Measurements from ENCODE around the gene LRRC53. TPM values are rescaled to one million over a fixed set of nuclear protein-coding genes. Genes with fewer than 3 reads are reported as not detected.

The LRRC53 gene
- total RNA-seq, 8 experiments from 2014 or later = 0.11 to 0.29 (median 0.18) TPM; not detected in 3

DNA sequence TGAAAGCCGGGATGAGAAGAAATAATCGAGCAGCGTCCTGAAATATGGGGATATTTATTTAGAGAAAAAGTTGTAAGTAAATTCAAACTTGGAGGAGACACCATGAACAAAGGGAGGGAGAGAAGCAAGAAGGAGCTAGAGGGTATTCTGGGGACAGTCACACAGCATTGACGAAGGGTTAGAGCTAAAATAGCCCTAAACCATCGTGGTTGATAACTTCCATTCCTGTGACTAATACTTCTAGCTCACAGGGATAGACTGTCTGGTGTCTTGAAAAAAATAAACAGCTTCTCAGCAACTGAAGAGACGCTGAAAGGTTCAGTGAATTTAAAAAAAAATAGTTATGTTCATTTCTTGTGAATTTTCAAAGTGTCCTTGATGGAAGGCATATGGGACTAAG lies 86.7 kb downstream of the LRRC53 start:
- H3K27ac ChIP-seq = no peak overlapping the region
- peaks cover 20 to 28% of the 10 kb centered on the region in 2 donors for H3K4me1 ChIP-seq (replicated peaks in 1 of 2)
- no peak for ATAC-seq (replicated peaks in 6 of 8)
- WGBS, 10 experiments = 13 to 98% (median 85%) methylated on average over 3 to 6 of the region's 6 CpGs; no CpG with 5 or more reads in 1 of the 10 experiments
- in situ Hi-C loops (cut with MboI; ENCODE audit: low pct_unique_long_range_greater_than_20kb in 2 of 9, low sequenced_read_pairs in 9 of 9, unreplicated experiment in 9 of 9) = no loop called here
- no peak overlapping the region for H3K4me3 ChIP-seq

GRCh38 chr1:74423471-74423870 lies 88.9 kb downstream of the LRRC53 start:
- no peak for ATAC-seq (replicated peaks in 6 of 8)
- Histone ChIP-seq H3K4me1 (replicated peaks in 1 of 2) (peaks cover 14 to 15% of the 10 kb centered on the region in 2 donors), H3K27ac (no peak overlapping the region), H3K4me3 (no peak overlapping the region)
- WGBS, 10 experiments = 23 to 100% (median 92%) methylated on average over 2 of the region's 2 CpGs
- in situ Hi-C loops (cut with MboI; ENCODE audit: low pct_unique_long_range_greater_than_20kb in 2 of 9, low sequenced_read_pairs in 9 of 9, unreplicated experiment in 9 of 9) = no loop called here

GRCh38 chr1:74422421-74423292 lies 89.8 kb downstream of the LRRC53 start:
- 0 to 88% (median 40%) methylated on average over 1 to 4 of the region's 4 CpGs for WGBS, 10 experiments
- Histone ChIP-seq H3K4me3 (no peak overlapping the region), H3K27ac (no peak overlapping the region), H3K4me1 (replicated peaks in 1 of 2) (peaks cover 14 to 15% of the 10 kb centered on the region in 2 donors)
- ATAC-seq (replicated peaks in 6 of 8) = peak in 7 of 8 experiments; percentile 86 to 92 (median 91)
- in situ Hi-C loops (cut with MboI; ENCODE audit: low pct_unique_long_range_greater_than_20kb in 2 of 9, low sequenced_read_pairs in 9 of 9, unreplicated experiment in 9 of 9) = no loop called here

DNA sequence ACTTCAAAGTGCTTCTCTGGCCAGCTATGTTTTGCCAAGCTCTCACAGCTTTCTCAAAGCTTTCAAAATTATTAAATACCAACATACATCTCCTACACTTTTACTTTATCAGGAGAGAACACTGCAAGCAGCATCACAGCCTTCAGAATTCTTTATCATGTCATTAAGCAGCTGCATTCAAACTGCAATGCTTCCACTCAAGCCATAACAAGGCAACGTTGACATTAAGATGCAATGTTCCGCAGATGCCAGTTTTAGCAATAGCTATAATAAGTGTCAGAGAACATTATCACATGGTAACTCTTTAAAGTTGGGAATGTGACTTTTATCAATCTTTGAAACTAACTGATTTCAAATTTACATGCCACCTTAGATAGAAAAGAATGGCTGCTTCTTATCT lies 91.9 kb downstream of the LRRC53 start:
- peaks cover 4 to 6% of the 10 kb centered on the region in 2 donors for H3K4me1 ChIP-seq (replicated peaks in 1 of 2)
- WGBS, 10 experiments = 30 to 89% (median 78%) methylated on average over 1 to 2 of the region's 2 CpGs; no CpG with 5 or more reads in 1 of the 10 experiments
- H3K27ac ChIP-seq = no peak overlapping the region
- ATAC-seq (replicated peaks in 6 of 8) = no peak
- in situ Hi-C loops (cut with MboI; ENCODE audit: low pct_unique_long_range_greater_than_20kb in 2 of 9, low sequenced_read_pairs in 9 of 9, unreplicated experiment in 9 of 9) = no loop called here
- H3K4me3 ChIP-seq = no peak overlapping the region

Other genes with a start within 250 kb of the LRRC53 start
- 1 to 10 TPM in 1 of 8 experiments, under 1 TPM in 7; 0.09 to 2.4 (median 0.33) TPM for gene ERICH3, start 161.2 kb upstream of the LRRC53 start, total RNA-seq
- gene CRYZ, start 220.4 kb upstream of the LRRC53 start, total RNA-seq = 10 to 100 TPM; 14.7 to 31.2 (median 20.5) TPM
- gene TYW3, start 220.5 kb upstream of the LRRC53 start, total RNA-seq = 10 to 100 TPM in 7 of 8 experiments, 1 to 10 TPM in 1; 9.9 to 27.2 (median 17.2) TPM

Measured in motor neuron (in vitro differentiated cells).